HG02981 (cell line): ENCODE data around the gene SSC5D.

Source experiments
- ATAC-seq: cut with Tn5 transposase; IDR thresholded peaks from one replicate; pipeline ENCODE4 v1.9.1; 2021; ENCODE audit warnings: mild to moderate bottlenecking, moderate library complexity; ENCODE audit not compliant: unreplicated experiment

SSC5D gene

DNA sequence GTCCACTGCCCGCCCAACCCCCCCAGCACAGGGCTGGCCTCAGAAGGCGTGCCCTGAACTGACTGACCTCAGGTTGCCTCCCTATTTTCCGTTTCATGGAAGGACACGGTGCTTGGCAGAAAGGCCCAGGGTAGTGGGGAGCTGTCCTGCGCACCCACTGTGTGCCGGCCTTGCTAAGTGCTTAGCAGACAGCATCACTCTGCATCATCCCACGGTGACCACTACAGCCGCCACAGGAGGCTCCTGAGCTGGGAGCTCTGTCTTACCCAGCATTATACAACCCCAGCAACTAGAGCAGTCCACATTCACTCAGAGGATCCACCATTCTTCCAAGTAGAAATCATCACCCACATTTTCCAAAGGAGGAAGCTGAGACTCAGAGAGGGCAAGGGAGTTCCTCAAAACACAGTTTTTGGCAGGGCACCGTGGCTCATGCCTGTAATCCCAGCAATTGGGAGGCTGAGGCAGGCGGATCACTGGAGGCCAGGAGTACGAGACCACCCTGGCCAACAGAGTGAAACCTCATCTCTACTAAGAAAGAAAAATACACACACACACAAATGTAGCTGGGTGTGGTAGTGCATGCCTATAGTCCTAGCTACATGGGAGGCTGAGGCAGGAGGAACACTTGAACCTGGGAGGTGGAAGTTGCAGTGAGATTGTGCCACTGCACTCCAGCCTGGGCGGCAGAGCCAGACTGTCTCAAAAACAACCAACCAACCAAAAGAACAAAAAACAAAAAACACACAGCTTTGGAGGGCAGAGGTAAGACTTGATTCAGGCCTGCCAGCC lies 47.1 kb downstream of the SSC5D start:
- no peak for ATAC-seq

DNA sequence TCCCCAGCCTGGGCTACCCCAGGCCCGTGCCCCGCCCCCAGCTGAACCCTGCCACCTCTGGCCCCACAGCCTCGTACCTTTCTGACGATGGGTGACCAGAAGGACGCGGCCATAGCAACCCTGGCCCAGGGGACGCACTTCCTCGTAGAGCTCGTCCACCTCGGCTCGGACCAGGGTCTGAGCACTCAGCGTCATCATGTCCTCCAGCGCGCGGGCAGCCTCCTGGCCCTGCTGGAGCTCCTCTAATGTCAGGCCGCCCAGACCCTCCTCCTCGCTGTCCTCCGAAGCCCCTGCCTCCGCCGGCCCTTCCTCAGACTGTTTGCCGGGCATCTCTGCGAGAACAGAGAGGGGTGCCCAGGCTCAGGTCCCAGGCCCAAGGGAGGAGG lies 47.7 kb downstream of the SSC5D start:
- ATAC-seq = no peak

DNA sequence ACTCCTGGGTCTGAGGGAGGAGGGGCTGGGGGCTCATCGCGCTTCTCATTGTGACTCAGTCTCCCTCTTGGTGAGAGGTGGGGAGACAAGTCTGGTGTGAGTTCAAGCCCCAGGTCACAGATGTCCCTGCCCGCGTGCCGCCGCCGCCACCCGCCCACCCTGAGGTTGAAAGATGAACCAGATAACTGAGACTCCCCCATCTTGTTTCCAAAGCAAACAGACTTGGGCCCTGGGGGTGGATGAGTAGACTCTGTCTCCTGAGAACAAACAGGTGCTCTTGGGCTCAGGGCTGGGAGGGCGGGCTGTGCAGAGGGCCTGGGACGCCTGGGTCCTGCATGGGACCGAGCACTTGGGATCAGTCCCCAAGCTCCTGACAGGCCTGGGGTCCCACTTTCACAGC lies 48.1 kb downstream of the SSC5D start:
- ATAC-seq = no peak

DNA sequence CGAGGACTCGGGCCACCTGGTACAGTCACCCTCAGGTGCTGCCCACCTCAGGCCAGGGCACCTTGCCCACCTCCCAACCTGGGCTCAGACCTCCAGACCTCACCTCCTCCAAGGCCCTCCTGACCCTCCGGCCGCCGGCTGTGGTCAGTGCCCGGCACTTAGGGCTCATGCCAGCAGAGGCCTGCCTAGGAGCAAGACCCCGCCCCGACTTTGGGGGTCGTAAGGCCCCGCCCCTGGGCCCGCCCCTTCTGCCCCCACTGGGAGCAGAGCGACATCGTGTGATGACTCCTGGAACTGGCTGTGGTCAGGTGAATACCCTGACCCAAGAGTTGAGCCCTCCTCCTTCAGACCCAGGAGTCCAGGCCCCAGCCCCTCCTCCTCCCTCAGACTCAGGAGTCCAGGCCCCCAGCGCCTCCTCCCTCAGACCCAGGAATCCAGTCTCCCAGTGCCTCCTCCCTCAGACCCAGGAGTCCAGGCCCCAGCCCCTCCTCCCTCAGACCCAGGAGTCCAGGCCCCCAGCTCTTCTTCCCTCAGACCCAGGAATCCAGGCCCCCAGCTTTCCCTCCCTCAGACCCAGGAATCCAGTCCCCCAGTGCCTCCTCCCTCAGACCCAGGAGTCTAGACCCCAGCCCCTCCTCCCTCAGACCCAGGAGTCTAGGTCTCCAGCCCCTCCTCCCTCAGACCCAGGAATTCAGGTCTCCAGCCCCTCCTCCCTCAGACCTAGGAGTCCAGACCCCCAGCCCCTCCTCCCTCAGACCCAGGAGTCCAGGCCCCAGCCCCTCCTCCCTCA lies 48.9 kb downstream of the SSC5D start, which contains the start of gene SBK2:
Gene SBK2 (minus strand): TSS at position 183 of the 790 bp plus-strand sequence. CDS start 839 bp downstream, outside the sequence.
- no peak for ATAC-seq

DNA sequence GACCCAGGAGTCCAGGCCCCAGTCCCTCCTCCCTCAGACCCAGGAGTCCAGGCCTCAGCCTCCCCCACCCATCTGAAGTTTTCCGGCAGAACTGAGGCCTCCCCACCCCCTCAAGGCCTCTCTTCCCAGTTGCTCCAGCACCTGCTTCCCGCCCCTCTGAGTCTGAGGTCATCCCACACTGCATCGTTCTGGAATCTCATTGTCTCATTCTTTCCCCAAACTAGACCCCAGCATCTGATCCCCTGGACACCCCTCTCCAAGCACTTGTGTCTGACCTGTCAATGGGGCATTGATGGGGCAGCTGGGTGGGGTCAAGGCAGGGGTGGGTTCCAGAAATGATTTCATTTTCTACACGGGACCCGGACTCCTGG lies 49.5 kb downstream of the SSC5D start:
- no peak for ATAC-seq

DNA sequence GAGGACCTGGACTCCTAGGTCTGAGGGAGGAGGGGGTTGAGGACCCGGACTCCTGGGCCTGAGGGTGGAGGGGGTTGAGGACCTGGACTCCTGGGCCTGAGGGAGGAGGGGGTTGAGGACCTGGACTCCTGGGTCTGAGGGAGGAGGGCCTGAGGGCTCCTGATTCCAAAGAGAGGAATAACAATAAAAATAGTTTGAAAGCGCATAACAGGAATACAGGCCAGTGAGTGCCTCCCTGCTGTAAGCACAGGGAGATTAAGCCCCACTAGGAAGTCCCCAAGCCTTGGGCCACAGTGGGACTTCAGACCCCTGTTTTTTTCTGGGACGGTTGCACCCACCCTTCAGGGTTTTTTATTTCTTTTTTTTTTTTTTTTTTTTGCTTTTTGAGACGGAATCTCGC lies 49.9 kb downstream of the SSC5D start:
- ATAC-seq = no peak

DNA sequence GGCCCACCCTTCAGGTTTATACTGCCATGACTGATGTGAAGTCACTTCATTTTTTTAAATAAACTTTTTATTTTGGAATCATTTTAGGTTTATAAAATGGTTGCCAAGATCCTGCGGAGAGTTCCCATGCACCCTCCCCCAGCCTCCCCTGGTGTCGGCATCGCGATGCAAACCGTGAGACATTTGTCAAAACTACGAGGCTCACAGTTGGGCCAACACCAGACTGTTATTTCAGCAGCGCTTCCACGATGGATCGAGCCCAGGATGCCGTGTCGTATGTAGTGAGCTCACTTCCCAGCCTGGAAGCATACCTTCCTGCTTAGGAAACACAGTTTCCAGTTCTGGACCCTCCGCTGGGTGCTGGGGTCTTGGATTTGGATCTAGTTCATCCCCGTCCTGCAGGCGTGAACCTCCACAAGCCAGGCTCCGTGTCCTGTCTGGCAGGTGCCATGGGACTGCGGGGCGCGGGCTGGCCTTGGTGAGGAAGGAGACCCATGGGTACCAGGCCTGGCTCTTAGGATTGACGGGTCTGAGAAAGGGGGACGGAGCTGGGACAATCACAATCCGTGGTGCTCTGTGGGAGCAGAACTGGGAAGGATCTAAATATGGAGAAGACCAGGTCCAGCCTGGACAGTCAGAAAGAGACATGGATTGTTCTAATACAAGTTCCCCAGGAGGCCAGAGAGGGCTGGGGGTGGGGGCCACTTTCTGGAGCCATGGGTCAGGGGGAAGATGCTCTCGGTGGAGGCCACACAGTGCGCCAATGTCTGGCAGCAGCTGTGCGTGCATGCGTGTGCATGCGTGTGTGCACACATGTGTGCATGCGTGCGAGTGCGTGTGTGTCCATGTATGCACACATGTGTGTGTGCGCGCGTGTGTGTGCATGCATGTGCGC lies 51.1 kb downstream of the SSC5D start:
- ATAC-seq = no peak

DNA sequence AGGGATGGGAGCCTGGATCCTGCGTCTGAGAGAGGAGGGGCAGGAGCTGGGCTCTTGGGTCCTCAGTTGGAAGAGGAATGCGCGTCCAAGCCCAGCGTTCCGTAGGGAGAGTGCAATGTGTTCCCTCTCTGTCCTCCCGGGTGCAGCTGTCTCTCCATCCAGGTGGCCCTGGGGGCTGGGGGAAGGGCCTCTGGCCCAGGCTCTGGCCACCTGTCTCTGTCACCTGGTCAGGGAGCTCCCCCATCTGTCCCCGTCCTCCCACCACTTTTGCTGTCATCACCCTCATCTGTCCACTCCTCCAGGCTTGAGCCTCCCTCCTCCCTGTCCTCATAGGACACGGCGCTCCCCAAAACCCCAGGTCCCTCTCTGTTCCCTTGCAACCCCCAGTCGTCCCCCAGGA lies 52.4 kb downstream of the SSC5D start:
- no peak for ATAC-seq

DNA sequence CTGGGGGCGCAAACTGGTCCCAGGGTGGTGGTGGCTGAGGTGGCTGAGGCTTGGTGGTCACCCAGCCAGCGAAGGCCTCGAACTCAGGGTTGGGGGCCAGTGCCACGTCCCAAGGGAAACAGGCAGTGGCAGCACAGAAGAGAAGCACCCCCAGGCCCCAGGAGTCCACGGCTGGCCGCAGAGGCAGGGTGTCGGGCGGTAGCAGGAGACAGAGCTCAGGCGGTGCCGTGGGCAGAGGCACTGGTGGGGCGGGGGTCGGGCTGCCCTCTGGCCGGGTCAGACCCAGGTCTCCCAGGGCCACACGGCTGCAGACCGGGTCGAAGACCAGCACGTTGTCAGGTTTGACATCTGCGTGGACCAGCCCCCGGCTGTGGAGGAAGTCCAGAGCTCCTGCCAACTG lies 52.9 kb downstream of the SSC5D start:
- ATAC-seq = no peak

DNA sequence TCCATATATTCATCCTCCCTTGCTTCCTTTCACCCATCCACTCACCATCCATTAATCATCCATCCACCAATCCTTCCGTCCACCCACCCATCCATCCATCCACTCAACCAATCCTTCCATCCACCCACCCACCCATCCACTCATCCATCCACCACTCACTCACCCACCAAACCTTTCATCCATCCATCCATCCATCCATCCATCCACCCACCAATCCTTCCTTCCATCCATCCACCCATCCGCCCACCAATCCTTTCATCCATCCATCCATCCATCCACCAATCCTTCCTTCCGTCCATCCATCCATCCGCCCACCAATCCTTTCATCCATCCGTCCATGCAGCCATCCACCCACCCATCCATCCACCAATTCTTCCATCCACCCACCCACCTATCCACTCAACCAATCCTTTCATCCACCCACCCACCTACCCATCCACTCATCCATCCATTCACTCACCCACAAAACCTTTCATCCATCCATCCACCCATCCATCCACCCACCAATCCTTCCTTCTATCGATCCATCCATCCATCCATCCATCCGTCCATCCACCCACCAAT lies 54.1 kb downstream of the SSC5D start:
- ATAC-seq = no peak

DNA sequence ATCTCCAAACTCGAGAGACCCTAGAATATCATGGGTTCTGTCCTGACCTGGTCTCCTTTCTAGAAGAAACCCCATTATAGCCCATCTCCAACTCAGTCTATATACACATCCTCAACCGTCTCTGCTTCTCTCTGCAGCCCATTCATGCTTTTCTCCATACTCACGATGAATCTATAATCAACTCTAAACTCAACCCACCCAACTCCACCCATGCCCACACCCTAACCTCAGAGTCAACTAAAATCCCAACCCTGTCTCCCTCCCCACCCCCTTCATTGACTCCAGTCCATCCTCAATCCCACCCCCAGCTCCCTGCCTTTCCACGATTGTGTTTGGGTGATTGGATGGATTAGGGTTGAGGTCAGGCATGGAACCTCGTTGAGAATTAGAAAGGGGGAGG lies 55.3 kb downstream of the SSC5D start:
- no peak for ATAC-seq

DNA sequence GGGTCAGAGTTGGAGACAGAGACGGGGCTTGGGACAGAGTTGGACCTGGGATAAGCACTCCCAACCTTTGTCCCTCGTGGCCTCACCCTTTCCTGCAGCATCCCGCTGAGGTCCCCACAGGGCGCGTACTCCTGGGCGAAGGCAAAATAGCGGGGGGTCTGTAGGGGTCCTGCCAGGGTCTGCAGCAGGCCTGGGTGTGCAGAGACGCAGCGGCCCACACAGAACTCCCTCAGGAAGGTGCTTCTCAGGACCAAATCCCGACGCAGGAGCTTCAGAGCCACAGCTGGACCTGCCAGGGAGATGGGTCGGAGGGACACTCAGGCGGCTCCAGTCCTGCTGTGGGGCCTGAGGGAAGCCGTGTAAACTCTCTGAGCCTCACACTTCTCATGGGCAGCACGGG lies 55.8 kb downstream of the SSC5D start:
- ATAC-seq = no peak

DNA sequence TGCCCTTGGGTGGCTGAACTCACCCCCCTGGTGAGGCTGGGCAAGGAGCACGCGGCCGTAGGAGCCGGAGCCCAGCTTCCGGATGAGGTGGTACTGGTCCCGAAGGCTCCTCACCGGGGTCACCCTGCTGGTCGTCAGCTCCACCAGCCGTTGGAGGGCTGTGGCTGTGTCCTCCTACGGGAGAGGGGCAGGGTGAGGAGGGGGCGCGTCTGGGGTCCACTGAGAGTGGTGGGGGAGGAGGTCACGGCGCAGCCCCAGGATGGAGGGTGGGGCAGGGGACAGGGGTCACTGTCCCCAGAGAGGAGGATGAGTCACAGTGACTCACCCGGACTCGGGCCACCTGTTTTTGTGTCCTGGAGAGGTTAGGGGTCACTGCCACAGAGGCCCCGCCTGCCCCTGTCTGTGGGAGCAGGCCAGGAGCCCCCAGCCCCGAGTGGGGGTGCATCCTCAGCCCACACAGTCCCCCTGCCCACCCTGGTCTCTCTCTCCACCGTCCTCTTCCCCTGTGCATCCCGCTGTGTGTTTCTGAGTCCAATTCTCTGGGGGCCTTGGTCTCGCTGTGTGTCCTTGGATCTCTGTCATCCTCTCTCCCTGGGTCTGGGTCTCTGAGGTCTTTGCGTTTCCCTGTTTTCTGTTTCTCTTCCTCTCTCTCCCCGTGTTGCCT lies 56.7 kb downstream of the SSC5D start:
- ATAC-seq = no peak

DNA sequence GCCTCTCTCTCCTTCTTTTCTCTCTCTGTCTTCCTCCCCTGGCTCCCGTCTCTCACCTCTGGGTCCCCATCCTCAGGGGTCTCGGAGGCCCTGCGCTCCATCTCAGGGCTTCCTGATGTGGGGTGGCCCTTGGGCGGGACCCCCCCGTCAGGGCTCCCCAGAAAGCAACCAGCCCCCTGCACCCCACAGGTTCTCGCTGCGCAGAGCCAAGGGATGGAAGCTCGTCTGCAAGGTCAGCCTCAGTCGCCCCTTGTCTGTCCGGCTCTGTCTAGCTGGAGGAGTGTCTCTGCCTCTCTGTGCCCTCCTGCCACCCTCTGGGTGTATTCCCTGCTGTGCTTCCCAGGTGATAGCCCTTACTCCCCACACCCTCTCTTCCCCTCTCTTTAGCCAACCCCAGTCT lies 57.2 kb downstream of the SSC5D start, which contains the start of gene SBK3:
Gene SBK3 (minus strand): TSS at position 101 of the 400 bp plus-strand sequence. CDS start 0 bp downstream, at position 101.
- ATAC-seq = no peak

DNA sequence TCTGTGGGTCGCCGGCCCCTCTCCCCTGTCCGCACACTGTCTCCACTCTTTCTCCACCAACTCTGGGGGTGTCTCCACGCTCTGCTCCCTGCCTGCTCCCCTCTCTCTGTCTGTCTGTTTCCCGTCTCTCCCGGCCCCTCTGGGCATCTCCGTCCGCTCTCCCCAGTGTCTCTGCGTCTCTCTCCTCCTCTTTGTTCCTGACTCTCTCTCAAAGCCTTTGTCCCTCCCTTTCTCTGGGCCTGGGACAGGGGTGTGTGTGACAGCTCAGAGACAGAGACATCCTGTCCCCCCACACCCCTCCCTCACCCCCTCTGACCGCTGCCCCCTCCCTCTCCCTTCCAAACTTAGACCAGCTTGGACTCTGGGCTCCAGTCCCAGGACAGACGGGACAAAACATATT lies 57.8 kb downstream of the SSC5D start:
- ATAC-seq = no peak

DNA sequence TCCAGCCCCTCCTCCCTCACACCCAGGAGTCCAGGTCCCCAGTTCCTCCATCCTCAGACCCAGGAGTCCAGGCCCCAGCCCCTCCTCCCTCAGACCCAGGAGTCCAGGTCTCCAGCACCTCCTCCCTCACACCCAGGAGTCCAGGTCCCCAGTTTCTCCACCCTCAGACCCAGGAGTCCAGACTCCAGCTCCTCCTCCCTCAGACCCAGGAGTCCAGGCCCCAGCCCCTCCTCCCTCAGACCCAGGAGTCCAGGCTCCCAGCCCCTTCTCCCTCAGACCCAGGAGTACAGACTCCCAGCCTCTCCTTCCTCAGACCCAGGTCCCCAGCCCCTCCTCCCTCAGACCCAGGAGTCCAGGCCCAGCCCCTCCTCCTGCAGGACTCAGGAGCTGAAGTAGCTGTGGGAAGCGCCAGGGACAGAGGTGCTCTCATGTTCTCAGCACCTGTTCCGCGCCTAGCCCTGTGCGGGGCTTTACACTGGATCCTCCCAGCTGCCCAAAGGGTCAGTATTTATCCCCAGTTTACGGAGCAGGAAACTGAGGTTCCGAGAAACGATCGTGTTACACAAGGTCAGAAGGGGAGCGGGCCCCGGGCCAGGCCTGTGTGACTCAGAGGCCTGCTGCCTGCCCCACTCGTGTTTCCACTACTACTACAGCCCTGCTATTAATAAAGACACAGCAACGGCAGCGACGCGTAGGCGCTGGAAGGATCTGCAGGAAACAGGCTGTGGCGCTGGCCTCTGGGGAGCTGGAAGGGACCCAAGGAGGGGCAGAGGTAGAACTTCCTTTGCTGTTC lies 58.8 kb downstream of the SSC5D start:
- ATAC-seq = no peak

DNA sequence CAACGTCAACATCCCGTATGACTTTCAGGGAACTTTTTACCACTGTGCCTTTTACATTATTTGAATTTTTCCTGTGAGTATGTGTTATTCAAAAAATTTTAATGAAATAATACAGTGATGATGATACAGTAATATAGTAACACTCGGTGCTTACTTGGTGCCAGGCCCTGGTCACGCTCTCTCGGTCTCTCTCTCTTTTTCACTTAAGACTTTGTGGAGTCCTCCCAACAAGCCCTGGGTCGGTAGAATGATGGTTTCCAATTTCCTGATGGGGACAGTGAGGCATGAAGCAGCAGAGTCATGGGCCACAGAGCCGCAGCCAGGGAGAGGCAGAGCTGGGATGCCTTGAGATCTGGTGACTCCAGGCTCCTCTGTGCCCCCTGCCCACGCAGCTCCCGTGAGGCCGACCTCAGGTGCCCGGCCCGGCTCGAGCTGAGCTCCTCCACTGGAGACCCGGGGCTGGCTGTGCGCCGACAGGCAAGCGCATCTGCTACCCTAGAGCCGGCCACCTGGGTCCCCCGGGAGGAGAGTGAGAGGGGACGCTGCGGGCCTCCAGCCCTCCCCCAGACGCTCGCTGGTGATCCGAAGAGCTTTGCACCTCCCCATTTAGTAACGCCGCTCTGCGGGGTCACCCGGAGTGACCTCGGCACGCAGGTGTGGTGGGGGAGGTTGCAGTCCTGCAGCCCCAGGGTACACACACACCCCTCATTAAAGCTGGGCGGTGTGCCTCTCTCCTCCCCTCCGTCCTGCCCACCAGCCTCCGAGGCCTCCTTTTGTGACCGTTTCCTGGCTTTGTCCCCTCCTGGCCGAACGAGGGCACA lies 61.5 kb downstream of the SSC5D start:
- no peak for ATAC-seq

DNA sequence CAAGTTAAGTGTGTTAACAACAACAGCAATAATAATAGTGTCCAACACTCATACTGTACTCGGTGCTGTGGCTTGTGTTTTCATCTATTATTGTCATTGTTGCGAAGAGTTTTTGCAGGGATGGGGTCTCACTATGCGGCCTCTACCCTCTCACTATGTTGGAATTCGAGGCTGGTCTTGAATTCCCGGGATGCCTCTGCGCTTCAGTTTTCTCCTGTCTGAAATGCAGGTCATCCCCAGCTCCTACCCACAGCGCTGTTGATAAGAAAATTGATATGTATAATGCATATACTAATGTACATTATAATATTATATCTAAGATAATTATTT lies 62.0 kb downstream of the SSC5D start:
- no peak for ATAC-seq

DNA sequence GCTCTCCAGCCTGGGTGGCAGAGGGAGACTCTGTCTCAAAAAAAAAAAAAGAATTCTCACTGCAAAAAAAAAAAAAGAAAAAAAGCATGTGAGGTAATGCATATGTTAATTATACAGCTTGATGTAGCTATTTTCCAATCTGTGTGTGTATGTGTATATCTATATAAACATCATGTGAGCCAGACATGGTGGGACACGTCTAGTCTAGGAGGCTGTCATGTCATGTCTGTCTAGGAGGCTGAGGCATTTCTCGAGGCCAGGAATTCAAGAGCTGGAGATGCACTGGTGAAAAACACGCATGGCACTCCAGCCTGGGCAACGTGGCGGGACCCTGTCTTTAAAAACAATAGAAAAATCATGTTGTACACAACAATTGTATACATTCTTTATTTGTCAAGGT lies 64.0 kb downstream of the SSC5D start:
- ATAC-seq = no peak
